GM12873 (cell line): Measurements from ENCODE around the gene MARCHF10.

Experiments used
- CTCF ChIP-seq: IDR thresholded peaks from 2 replicates; pipeline ENCODE4 v1.5.1; 2012; ENCODE audit warnings: low read depth, mild to moderate bottlenecking, moderate library complexity, low read length, control low read depth; ENCODE audit not compliant: insufficient read depth; ENCODE audit errors: missing control alignments

MARCHF10 gene

DNA sequence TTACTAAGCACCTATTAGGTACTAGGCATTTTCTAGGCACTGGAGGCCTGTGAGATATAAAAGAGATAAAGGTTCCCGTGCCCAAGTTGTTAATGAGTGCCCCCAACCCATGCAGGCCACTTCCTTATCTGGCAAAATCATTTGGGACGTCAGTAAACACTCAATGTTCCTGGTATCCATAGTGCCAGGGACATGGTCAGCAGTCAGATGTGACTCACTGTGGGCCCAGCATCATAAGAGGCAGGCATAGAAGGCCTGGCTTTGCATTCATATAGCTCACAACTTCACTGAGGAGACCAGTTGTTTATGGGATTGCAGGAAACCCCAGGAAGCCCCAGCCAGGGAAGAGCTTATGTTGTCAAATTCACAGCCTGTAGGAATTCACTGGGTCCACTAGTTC lies 99.5 kb downstream of the MARCHF10 start:
- no peak for TF ChIP-seq CTCF

GRCh38 chr17:62707425-62707739 lies 100.7 kb downstream of the MARCHF10 start:
- no peak for TF ChIP-seq CTCF

- TF ChIP-seq CTCF, result no peak
Measured at GRCh38 chr17:62706598-62707424, 101.3 kb downstream of the MARCHF10 start.

GRCh38 chr17:62705778-62706597 lies 102.1 kb downstream of the MARCHF10 start:
- no peak for TF ChIP-seq CTCF

- TF ChIP-seq CTCF, result no peak
Measured at GRCh38 chr17:62705156-62705777, 102.8 kb downstream of the MARCHF10 start.

DNA sequence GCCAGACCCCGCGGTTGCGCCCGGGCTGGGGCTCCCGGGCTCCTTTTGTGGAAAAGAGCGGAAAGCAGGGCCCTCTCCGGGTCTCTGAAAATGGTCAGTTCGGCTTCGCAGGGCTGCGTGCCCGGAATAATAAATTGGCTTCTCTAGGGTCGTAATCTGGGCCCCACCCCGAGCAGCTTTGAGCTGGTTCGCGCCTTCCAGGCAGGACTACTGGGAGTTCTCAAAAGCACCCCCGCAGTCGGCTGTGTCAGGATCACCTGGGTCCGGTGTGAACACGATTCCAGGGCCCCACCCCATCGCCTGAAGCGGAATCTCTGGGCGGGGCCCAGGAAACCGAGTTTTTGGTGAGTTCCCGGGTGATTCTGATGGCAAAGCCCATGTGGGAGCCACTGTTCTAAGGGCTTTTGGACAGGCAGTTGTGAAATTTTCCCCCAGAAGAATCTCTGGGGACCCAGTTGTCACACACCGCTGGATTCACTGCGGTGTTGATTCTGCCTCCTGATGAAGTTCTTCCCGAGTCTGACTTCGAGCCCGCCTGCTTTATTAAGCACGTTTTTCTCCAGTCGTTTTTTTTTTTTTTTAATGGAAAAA lies 103.6 kb downstream of the MARCHF10 start:
- no peak for TF ChIP-seq CTCF
